Neural cell (in vitro differentiated cells): Measurements from ENCODE around the gene TENT4A. TPM values are rescaled to one million over a fixed set of nuclear protein-coding genes. Genes with fewer than 3 reads are reported as not detected.
A peak's percentile ranks its signal among the peaks of the same experiment; 100 is the strongest.

Source experiments
- H2AFZ ChIP-seq: fragments of 200-600, 300-800 bp; sonication (generic), shearing (Covaris generic); 2 replicates; pipeline ENCODE4 v1.6.0; 2014; ENCODE audit warnings: low read depth, mild to moderate bottlenecking, antibody characterized with exemption, low read length, moderate library complexity
- H3F3A ChIP-seq: fragments of 200-600 bp; shearing (Covaris generic); 2 replicates; pipeline ENCODE4 v1.6.1; 2016; ENCODE audit warnings: mild to moderate bottlenecking, moderate library complexity, mixed read lengths, antibody characterized with exemption, low read length; ENCODE audit not compliant: insufficient read depth, poor library complexity, severe bottlenecking
- H3K27ac ChIP-seq: fragments of 200-600, 300-800 bp; sonication (generic), shearing (Covaris generic); 2 replicates; pipeline ENCODE4 v1.5.1; 2014; ENCODE audit warnings: mild to moderate bottlenecking, low read length, moderate library complexity
- H3K27me3 ChIP-seq: fragments of 300-800, 200-600 bp; sonication (generic), shearing (Covaris generic); 2 replicates; pipeline ENCODE4 v1.6.0; 2014; ENCODE audit warnings: mild to moderate bottlenecking, low read depth, low read length, moderate library complexity; ENCODE audit not compliant: insufficient read depth
- H3K36me3 ChIP-seq: fragments of 300-800, 200-600 bp; sonication (generic), shearing (Covaris generic); 2 replicates; pipeline ENCODE4 v1.5.1; 2014; ENCODE audit warnings: mild to moderate bottlenecking, antibody characterized with exemption, low read length, moderate library complexity; ENCODE audit not compliant: insufficient read depth
- H3K4me2 ChIP-seq: fragments of 300-800, 200-600 bp; sonication (generic), shearing (Covaris generic); 2 replicates; pipeline ENCODE4 v1.6.0; 2014; ENCODE audit warnings: mild to moderate bottlenecking, low read length
- H3K4me3 ChIP-seq: fragments of 300-800, 200-600 bp; sonication (generic), shearing (Covaris generic); 2 replicates; pipeline ENCODE4 v1.5.1; 2014; ENCODE audit warnings: mild to moderate bottlenecking, low read length, moderate library complexity
- H3K79me2 ChIP-seq: fragments of 200-600 bp; shearing (Covaris generic); replicated peaks from 2 replicates; pipeline ENCODE4 v1.6.0; 2014; ENCODE audit warnings: mild to moderate bottlenecking, low read length, moderate library complexity; ENCODE audit not compliant: insufficient read depth
- H3K9ac ChIP-seq: fragments of 300-800, 200-600 bp; sonication (generic), shearing (Covaris generic); 2 replicates; pipeline ENCODE4 v1.6.1; 2016; ENCODE audit warnings: mild to moderate bottlenecking, low read length, mixed read lengths
- H3K9me2 ChIP-seq: fragments of 200-600 bp; shearing (Covaris generic); 2 replicates; pipeline ENCODE4 v1.6.1; 2016; ENCODE audit warnings: mild to moderate bottlenecking, low read length, mixed read lengths; ENCODE audit not compliant: insufficient read depth
- H3K9me3 ChIP-seq: fragments of 200-600, 300-800 bp; sonication (generic), shearing (Covaris generic); 2 replicates; pipeline ENCODE4 v1.6.1; 2016; ENCODE audit warnings: mild to moderate bottlenecking, mixed run types, low read length, moderate library complexity, mixed read lengths
- H4K20me1 ChIP-seq: fragments of 200-600 bp; shearing (Covaris generic); 2 replicates; pipeline ENCODE4 v1.6.1; 2016; ENCODE audit warnings: mild to moderate bottlenecking, mixed run types; ENCODE audit not compliant: insufficient read depth
- CTCF ChIP-seq: fragments of 450-650 bp; IDR thresholded peaks from 2 replicates; pipeline ENCODE4 v1.5.1; 2014; ENCODE audit warnings: antibody characterized with exemption, mild to moderate bottlenecking, moderate library complexity; ENCODE audit not compliant: poor library complexity, severe bottlenecking
- EP300 ChIP-seq: fragments of 450-650 bp; conservative IDR thresholded peaks from 2 replicates; pipeline ENCODE4 v1.6.1; 2014; ENCODE audit warnings: antibody characterized with exemption, mild to moderate bottlenecking, moderate library complexity; ENCODE audit not compliant: poor library complexity, severe bottlenecking
- EZH2 ChIP-seq: fragments of 200-600, 300-800 bp; shearing (Covaris generic), sonication (generic); IDR thresholded peaks from 2 replicates; pipeline ENCODE4 v1.6.1; 2014; ENCODE audit warnings: antibody characterized with exemption, low read length, borderline replicate concordance, mild to moderate bottlenecking; ENCODE audit not compliant: insufficient read depth, poor library complexity, severe bottlenecking
- MXI1 ChIP-seq: fragments of 450-650 bp; conservative IDR thresholded peaks from 2 replicates; pipeline ENCODE4 v1.6.1; 2014; ENCODE audit warnings: antibody characterized with exemption, mild to moderate bottlenecking; ENCODE audit not compliant: poor library complexity, severe bottlenecking
- POLR2AphosphoS5 ChIP-seq: IDR thresholded peaks from 2 replicates; pipeline ENCODE4 v1.6.1; 2012
- RAD21 ChIP-seq: fragments of 450-650 bp; conservative IDR thresholded peaks from 2 replicates; pipeline ENCODE4 v1.6.1; 2014; ENCODE audit warnings: antibody characterized with exemption, mild to moderate bottlenecking, moderate library complexity
- REST ChIP-seq: IDR thresholded peaks from 2 replicates; pipeline ENCODE4 v1.6.1; 2012; ENCODE audit warnings: borderline replicate concordance
- SMC3 ChIP-seq: fragments of 450-650 bp; conservative IDR thresholded peaks from 2 replicates; pipeline ENCODE4 v1.6.1; 2014; ENCODE audit warnings: antibody characterized with exemption, mild to moderate bottlenecking, moderate library complexity; ENCODE audit not compliant: poor library complexity
- TAF1 ChIP-seq: IDR thresholded peaks from 2 replicates; pipeline ENCODE4 v1.6.1; 2012; ENCODE audit warnings: low read depth
- polyA plus RNA-seq: library from polyadenylated mRNA; depleted of rRNA; stranded (reverse); fragments of >200 nt; gene quantifications from 2 replicates; pipeline ENCODE4 v1.2.3, GENCODE V29; 2014

Gene TENT4A
- polyA plus RNA-seq, 1 donor from 2014 or later: 12.1 TPM

GRCh38 chr5:6715758-6716628 lies 2.8 kb downstream of the TENT4A start:
- no peak overlapping the region for H2AFZ ChIP-seq
- peak overlapping the region; percentile 55 for H3K9ac ChIP-seq
- no peaks in the 10 kb centered on the region for H3K36me3 ChIP-seq

More at GRCh38 chr5:6715758-6716628, 2.8 kb downstream of the TENT4A start:
- TF ChIP-seq REST (no peak), TAF1 (no peak), RAD21 (no peak), EP300 (no peak), MXI1 (no peak), CTCF (no peak), EZH2 (no peak), POLR2AphosphoS5 (no peak), SMC3 (no peak)
- no peaks in the 10 kb centered on the region for H3K27me3 ChIP-seq
- H3K9me3 ChIP-seq: no peaks in the 10 kb centered on the region
- H3K9me2 ChIP-seq: no peaks in the 10 kb centered on the region
- H3K27ac ChIP-seq: no peak overlapping the region
- H4K20me1 ChIP-seq: peaks cover 27% of the 10 kb centered on the region
- no peaks in the 10 kb centered on the region for H3F3A ChIP-seq
- peak overlapping the region; percentile 78 for H3K4me2 ChIP-seq
- H3K79me2 ChIP-seq: peaks cover 62% of the 10 kb centered on the region
- H3K4me3 ChIP-seq: peak overlapping the region; percentile 69
